H1 (cell line): ENCODE measurements around the gene CGB2. TPM values are rescaled to one million over a fixed set of nuclear protein-coding genes. Genes with fewer than 3 reads are reported as not detected.

Experiments used
- CTCF ChIA-PET: fragments of 300-600 bp; sonication (Branson Sonifier 250); formaldehyde crosslinking; loops from one replicate; lab custom pipeline; 2021; ENCODE audit not compliant: partially characterized antibody; lab: Charles Lee
- POLR2A ChIA-PET: fragments of 300-600 bp; sonication (Branson Sonifier 250); formaldehyde crosslinking; loops from one replicate; lab custom pipeline; 2021; ENCODE audit warnings: inconsistent platforms; ENCODE audit not compliant: partially characterized antibody; lab: Charles Lee
- DNase-seq, 2 experiments: peaks; one replicate each; pipeline versions ENCODE4 v3.0.0 to v3.0.0-alpha.2; 2010 to 2022; ENCODE audit warnings: low spot score in 2 of 2, low read depth in 1 of 2, mixed read lengths in 1 of 2
- FAIRE-seq: peaks from 2 replicates; lab custom pipeline; 2011; peaks lifted over from hg19 to GRCh38; lab: Jason Lieb, UNC
- H2AFZ ChIP-seq: 2 replicates; pipeline ENCODE4 v1.8.1; 2012; ENCODE audit warnings: low read length, inconsistent platforms
- H2AK5ac ChIP-seq: 2 replicates; pipeline ENCODE4 v1.6.1; 2013; ENCODE audit warnings: low read depth, low read length
- H2BK120ac ChIP-seq: replicated peaks from 2 replicates; pipeline ENCODE3; 2013; ENCODE audit warnings: low read depth, low read length, inconsistent platforms
- H2BK12ac ChIP-seq: 2 replicates; pipeline ENCODE4 v1.6.1; 2013; ENCODE audit warnings: low read depth, low read length
- H2BK15ac ChIP-seq: 2 replicates; pipeline ENCODE4 v1.6.1; 2013; ENCODE audit warnings: low read length
- H2BK20ac ChIP-seq: 2 replicates; pipeline ENCODE4 v1.6.1; 2013; ENCODE audit warnings: low read length
- H2BK5ac ChIP-seq: 2 replicates; pipeline ENCODE4 v1.6.1; 2013; ENCODE audit warnings: low read depth, low read length
- H3K14ac ChIP-seq: 2 replicates; pipeline ENCODE4 v1.6.1; 2013; ENCODE audit warnings: inconsistent platforms; ENCODE audit not compliant: insufficient read length
- H3K18ac ChIP-seq: 2 replicates; pipeline ENCODE4 v1.6.1; 2013; ENCODE audit warnings: low read length; ENCODE audit errors: extremely low read depth
- H3K23ac ChIP-seq: 2 replicates; pipeline ENCODE4 v1.6.1; 2013; ENCODE audit warnings: inconsistent platforms; ENCODE audit not compliant: insufficient read length
- H3K23me2 ChIP-seq: 2 replicates; pipeline ENCODE4 v1.6.1; 2013; ENCODE audit warnings: low read depth, low read length
- H3K27ac ChIP-seq: 2 replicates; pipeline ENCODE4 v1.6.1; 2011; ENCODE audit warnings: low read depth, low read length, inconsistent platforms
- H3K27me3 ChIP-seq, 4 experiments: replicated peaks in 1 of 4; 1 replicate in 1 of 4; 2 replicates in 3 of 4; pipeline versions ENCODE4 v1.6.1 to v1.8.1; 2011 to 2013; ENCODE audit warnings: low read length in 3 of 4, mild to moderate bottlenecking in 3 of 4, inconsistent platforms in 2 of 4, mixed read lengths in 2 of 4, moderate library complexity in 1 of 4; ENCODE audit not compliant: control insufficient read depth in 3 of 4, insufficient read depth in 3 of 4; ENCODE audit errors: extremely low read depth in 1 of 4
- H3K36me3 ChIP-seq, 4 experiments: 2 replicates each; pipeline versions ENCODE4 v1.6.1 to v1.8.1; 2011 to 2013; ENCODE audit warnings: mild to moderate bottlenecking in 4 of 4, low read length in 3 of 4, moderate library complexity in 2 of 4, control low read depth in 1 of 4, inconsistent platforms in 1 of 4; ENCODE audit not compliant: insufficient read depth in 4 of 4, control insufficient read depth in 2 of 4
- H3K4ac ChIP-seq: replicated peaks from 2 replicates; pipeline ENCODE3; 2013; ENCODE audit warnings: low read length, low read depth, mixed read lengths, inconsistent platforms; ENCODE audit not compliant: insufficient read length
- H3K4me1 ChIP-seq, 4 experiments: replicated peaks in 1 of 4; 1 replicate in 1 of 4; 2 replicates in 3 of 4; pipeline versions ENCODE4 v1.6.1 to v1.8.1; 2011 to 2013; ENCODE audit warnings: low read length in 3 of 4, inconsistent platforms in 2 of 4, mixed read lengths in 1 of 4; ENCODE audit not compliant: insufficient read depth in 4 of 4, control insufficient read depth in 3 of 4
- H3K4me2 ChIP-seq, 2 experiments: 2 replicates each; pipeline versions ENCODE4 v1.6.1 to v1.8.1; 2011 to 2013; ENCODE audit warnings: low read depth in 2 of 2, low read length in 2 of 2, control low read depth in 1 of 2, inconsistent platforms in 1 of 2, mild to moderate bottlenecking in 1 of 2; ENCODE audit not compliant: insufficient read depth in 1 of 2
- H3K4me3 ChIP-seq, 4 experiments: fragments of 200-600, 300-600 bp in 1 of 4; sonication (generic), shearing (Covaris generic), sonication (Bioruptor Twin) in 1 of 4; 2 replicates each; pipeline versions ENCODE4 v1.5.1 to v1.8.1; 2011 to 2016; ENCODE audit warnings: low read length in 4 of 4, low read depth in 3 of 4, control low read depth in 2 of 4, inconsistent platforms in 2 of 4, mild to moderate bottlenecking in 2 of 4, mixed read lengths in 1 of 4, moderate library complexity in 1 of 4; ENCODE audit not compliant: insufficient read depth in 2 of 4; ENCODE audit errors: extremely low read depth in 1 of 4
- H3K56ac ChIP-seq: replicated peaks from 2 replicates; pipeline ENCODE3; 2013; ENCODE audit warnings: low read depth, mild to moderate bottlenecking, mixed read lengths, low read length, inconsistent platforms; ENCODE audit not compliant: insufficient read length
- H3K79me1 ChIP-seq: 2 replicates; pipeline ENCODE4 v1.6.1; 2013; ENCODE audit warnings: low read depth, low read length, control low read depth
- H3K79me2 ChIP-seq, 2 experiments: 2 replicates each; pipeline versions ENCODE4 v1.6.1 to v1.8.1; 2012 to 2013; ENCODE audit warnings: low read length in 2 of 2, mild to moderate bottlenecking in 2 of 2, inconsistent platforms in 1 of 2; ENCODE audit not compliant: insufficient read depth in 2 of 2, control insufficient read depth in 1 of 2
- H3K9ac ChIP-seq, 4 experiments: replicated peaks in 1 of 4; 1 replicate in 1 of 4; 2 replicates in 3 of 4; pipeline versions ENCODE4 v1.6.1 to v1.8.1; 2011 to 2013; ENCODE audit warnings: low read depth in 3 of 4, low read length in 3 of 4, control low read depth in 2 of 4, mild to moderate bottlenecking in 2 of 4, moderate library complexity in 2 of 4, inconsistent platforms in 1 of 4; ENCODE audit errors: extremely low read depth in 1 of 4
- H3K9me3 ChIP-seq, 2 experiments: 2 replicates each; pipeline versions ENCODE4 v1.6.1 to v1.8.1; 2012 to 2013; ENCODE audit warnings: mild to moderate bottlenecking in 2 of 2, moderate library complexity in 2 of 2, control low read depth in 1 of 2, inconsistent platforms in 1 of 2, low read depth in 1 of 2, low read length in 1 of 2, mixed read lengths in 1 of 2; ENCODE audit not compliant: insufficient read depth in 2 of 2
- H4K20me1 ChIP-seq, 2 experiments: replicated peaks in 1 of 2; 2 replicates each; pipeline versions ENCODE3 to v1.8.1; 2011 to 2013; ENCODE audit warnings: inconsistent platforms in 2 of 2, low read length in 2 of 2, mild to moderate bottlenecking in 1 of 2; ENCODE audit not compliant: insufficient read depth in 2 of 2, control insufficient read depth in 1 of 2
- H4K5ac ChIP-seq: 2 replicates; pipeline ENCODE4 v1.6.1; 2013; ENCODE audit warnings: low read length, low read depth, mixed read lengths, inconsistent platforms; ENCODE audit not compliant: insufficient read length
- H4K8ac ChIP-seq: 2 replicates; pipeline ENCODE4 v1.8.0; 2013; ENCODE audit warnings: mild to moderate bottlenecking, moderate library complexity, low read length, inconsistent platforms; ENCODE audit not compliant: insufficient read depth; ENCODE audit errors: extremely low read depth
- H4K91ac ChIP-seq: replicated peaks from 2 replicates; pipeline ENCODE3; 2013; ENCODE audit warnings: low read length, mixed read lengths, inconsistent platforms; ENCODE audit not compliant: insufficient read length
- CBX8 ChIP-seq: fragments of 300-800, 300-1000 bp; sonication (generic); IDR thresholded peaks from 2 replicates; pipeline ENCODE4 v1.7.1; 2016; ENCODE audit warnings: low read depth, low read length, borderline replicate concordance
- CHD2 ChIP-seq: IDR thresholded peaks from 2 replicates; pipeline ENCODE4 v1.6.1; 2012; ENCODE audit warnings: low read length, improper control_type of control experiment
- CTBP2 ChIP-seq: IDR thresholded peaks from 2 replicates; pipeline ENCODE4 v1.7.0; 2011; ENCODE audit warnings: borderline replicate concordance, mild to moderate bottlenecking, moderate library complexity, mixed read lengths, low read length; ENCODE audit not compliant: insufficient read depth, insufficient read length
- EGR1 ChIP-seq: IDR thresholded peaks from 2 replicates; pipeline ENCODE4 v1.6.1; 2011; ENCODE audit warnings: low read depth, low read length, borderline replicate concordance
- FOSL1 ChIP-seq: IDR thresholded peaks from 2 replicates; pipeline ENCODE4 v1.6.1; 2011; ENCODE audit warnings: mild to moderate bottlenecking, low read depth, low read length, moderate library complexity; ENCODE audit not compliant: insufficient read depth
- POLR2AphosphoS5 ChIP-seq: IDR thresholded peaks from 2 replicates; pipeline ENCODE4 v1.6.1; 2011; ENCODE audit warnings: low read depth, low read length
- RFX5 ChIP-seq: IDR thresholded peaks from 2 replicates; pipeline ENCODE4 v1.6.1; 2011; ENCODE audit warnings: low read depth, low read length, improper control_type of control experiment, borderline replicate concordance
- SIN3A ChIP-seq, 2 experiments: IDR thresholded peaks in 1 of 2; conservative IDR thresholded peaks in 1 of 2; 2 replicates each; pipeline ENCODE4 v1.6.1; 2011 to 2012; ENCODE audit warnings: low read length in 2 of 2, improper control_type of control experiment in 1 of 2, low read depth in 1 of 2, mild to moderate bottlenecking in 1 of 2
- SP2 ChIP-seq: IDR thresholded peaks from 2 replicates; pipeline ENCODE4 v1.6.1; 2012; ENCODE audit warnings: mild to moderate bottlenecking, low read length, inconsistent platforms
- TAF7 ChIP-seq: optimal IDR thresholded peaks from 2 replicates; pipeline ENCODE3; 2011; ENCODE audit warnings: low read depth, mild to moderate bottlenecking, inconsistent platforms, low read length, moderate library complexity, borderline replicate concordance
- YY1 ChIP-seq: IDR thresholded peaks from 2 replicates; pipeline ENCODE4 v1.6.1; 2011; ENCODE audit warnings: low read depth, mild to moderate bottlenecking, low read length
- WGBS, 2 experiments: shearing (Covaris generic) in 1 of 2; methylation state at CpG; one replicate each; pipeline versions ENCODE4 v1.1.6 to v1.1.7; 2013 to 2015; ENCODE audit warnings: low lambda C conversion rate in 2 of 2, mixed read lengths in 2 of 2, inconsistent platforms in 1 of 2, low coverage in 1 of 2, missing lambda C conversion rate in 1 of 2; ENCODE audit not compliant: insufficient replicate concordance in 2 of 2, insufficient coverage in 1 of 2, insufficient read length in 1 of 2; ENCODE audit errors: extremely low coverage in 1 of 2, missing lambda C conversion rate in 1 of 2; 5-methylcytosine and 5-hydroxymethylcytosine counted together
- polyA plus RNA-seq, 7 experiments: library from polyadenylated mRNA; depleted of rRNA in 3 of 7; stranded (reverse) in 5 of 7; unstranded in 2 of 7; fragments of >200 nt in 5 of 7; fragments of 200-250 nt in 2 of 7; gene quantifications; 1 replicate in 5 of 7; 2 replicates in 1 of 7; 4 replicates in 1 of 7; pipeline versions ENCODE4 v1.2.1 to v1.2.3, GENCODE V29; 2011 to 2013; ENCODE audit warnings: missing spikeins in 2 of 7, mixed read lengths in 2 of 7
- total RNA-seq: library from RNA; stranded (reverse); fragmentation: NEBNext Ultra II Directional; extraction: Animal tissue kit (Norgen Biotek cat#: 25700); gene quantifications from 2 replicates; pipeline ENCODE4 v1.2.1, GENCODE V29; 2021
- TF ChIP-seq, protein P1 (sequence below): IDR thresholded peaks from 2 replicates; pipeline ENCODE4 v1.6.1; 2012; ENCODE audit warnings: inconsistent platforms

The CGB2 gene
- total and polyA plus RNA-seq, 2 of the 8 experiments (the other 6 are each of a cell fraction or from before 2014, with no cell fraction given), result 0.71 to 3.2 TPM

DNA sequence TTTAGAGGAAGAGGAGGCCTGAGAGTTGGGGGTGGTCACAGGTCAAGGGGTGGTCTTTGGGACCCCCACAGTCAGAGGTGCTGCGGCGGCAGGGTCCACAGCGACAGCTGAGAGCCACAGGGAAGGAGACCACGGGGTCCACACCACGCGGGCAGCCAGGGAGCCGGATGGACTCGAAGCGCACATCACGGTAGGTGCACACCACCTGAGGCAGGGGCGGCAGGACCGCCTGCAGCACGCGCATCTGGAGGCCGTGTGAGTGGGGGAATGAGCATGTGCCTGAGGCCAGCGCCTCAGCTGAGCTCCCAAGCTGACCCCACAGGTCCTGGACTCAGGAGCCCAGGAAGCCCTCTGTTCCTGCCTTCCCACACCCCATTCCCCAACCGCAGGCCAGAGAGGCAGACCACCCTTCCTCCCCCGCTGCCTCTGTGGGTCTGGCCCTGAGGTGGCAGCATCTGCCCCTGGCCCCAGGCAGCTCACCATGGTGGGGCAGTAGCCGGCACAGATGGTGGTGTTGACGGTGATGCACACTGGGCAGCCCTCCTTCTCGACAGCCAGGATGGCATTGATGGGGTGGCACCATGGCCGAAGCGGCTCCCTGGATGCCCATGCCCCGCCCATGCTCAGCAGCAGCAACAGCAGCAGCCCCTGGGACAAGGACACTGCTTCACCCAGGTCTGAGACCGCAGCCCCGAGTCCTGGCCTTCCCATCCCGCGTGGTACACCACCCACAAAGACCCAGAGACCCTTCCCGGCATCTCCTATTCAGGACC, 15.4 kb upstream of the CGB2 start:
- Histone ChIP-seq H2BK15ac (no peak overlapping the region), H3K79me1 (no peaks in the 10 kb centered on the region), H2BK12ac (no peak overlapping the region), H3K23ac (no peak overlapping the region), H2BK5ac (no peak overlapping the region), H3K4me1 (peaks cover 0 to 17% (median 8%) of the 10 kb centered on the region in 4 experiments; a peak in 5 of 7 replicates), H3K27ac (no peak overlapping the region), H3K4me3 (no peak overlapping the region), H3K4me2 (no peak overlapping the region; a peak in 1 of 4 replicates), H3K9me3 (no peaks in the 10 kb centered on the region), H3K9ac (no peak overlapping the region), H2BK20ac (no peak overlapping the region), H4K8ac (no peak overlapping the region), H4K5ac (no peak overlapping the region), H4K91ac (no peak overlapping the region), H3K14ac (no peak overlapping the region), H3K18ac (no peak overlapping the region), H2BK120ac (no peak overlapping the region), H3K79me2 (no peaks in the 10 kb centered on the region), H4K20me1 (peaks cover 1 to 2% of the 10 kb centered on the region in 2 experiments), H2AK5ac (no peak overlapping the region), H3K23me2 (peaks cover 6% of the 10 kb centered on the region; the same call in 1 of the 2 replicates), H3K36me3 (peaks cover 8 to 19% (median 13%) of the 10 kb centered on the region in 4 experiments; a peak in 7 of 8 replicates), H2AFZ (no peak overlapping the region), H3K4ac (no peak overlapping the region), H3K27me3 (peaks cover 0 to 15% (median 9%) of the 10 kb centered on the region in 4 experiments; a peak in 5 of 7 replicates), H3K56ac (no peak overlapping the region)
- WGBS, 2 experiments, result 96% methylated on average over 13 of the region's 29 CpGs; no CpG with 5 or more reads in 1 of the 2 experiments
- CTCF ChIA-PET, result interaction anchor here (2.3 to 8.1 kb wide), 2 partner anchors 10 to 17 kb away, joined by 6 to 46 read pairs; no protein-coding TSS in a partner anchor
- no peak for FAIRE-seq
- POLR2A ChIA-PET, result no interaction called here
- DNase-seq, result no peak
- no peak for TF ChIP-seq CTBP2
- no peak for TF ChIP-seq CBX8
- TF ChIP-seq CHD2, result no peak
- TF ChIP-seq, protein P1, sequence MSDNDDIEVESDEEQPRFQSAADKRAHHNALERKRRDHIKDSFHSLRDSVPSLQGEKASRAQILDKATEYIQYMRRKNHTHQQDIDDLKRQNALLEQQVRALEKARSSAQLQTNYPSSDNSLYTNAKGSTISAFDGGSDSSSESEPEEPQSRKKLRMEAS, result no peak
- TF ChIP-seq RFX5, result no peak
- no peak for TF ChIP-seq SIN3A (conservative IDR thresholded peaks at IDR 0.05 in 1 of 2, IDR thresholded peaks at IDR 0.05 in 1 of 2; ENCODE audit: low read depth in 1 of 2, low read length in 2 of 2)
- no peak for TF ChIP-seq YY1
- TF ChIP-seq POLR2AphosphoS5, result no peak
- TF ChIP-seq EGR1, result no peak
- TF ChIP-seq TAF7, result no peak
- no peak for TF ChIP-seq SP2
- no peak for TF ChIP-seq FOSL1
